CD4-positive, alpha-beta T cell treated with Interleukin-6 for 4 hours (primary cell): ENCODE measurements around the gene CSNK1G1.
"Not testable (repeated sequence)": the region's sequence is repeated elsewhere in the genome, so short reads cannot be mapped to it uniquely, and the experiment has no call there.

Experiments used
- DNase-seq: peaks from one replicate; pipeline ENCODE4 v3.0.0-alpha.2; 2020; ENCODE audit warnings: mixed read lengths

Gene CSNK1G1

GRCh38 chr15:64130159-64130558, 225.8 kb downstream of the CSNK1G1 start:
- no peak for DNase-seq

- no peak for DNase-seq
Observed at GRCh38 chr15:64127521-64128270, 228.3 kb downstream of the CSNK1G1 start.

- DNase-seq: no peak
Observed at GRCh38 chr15:64125978-64126377, 230.0 kb downstream of the CSNK1G1 start.

- no peak for DNase-seq
Observed at GRCh38 chr15:64122936-64123351, 233.0 kb downstream of the CSNK1G1 start.

GRCh38 chr15:64122444-64122843, 233.5 kb downstream of the CSNK1G1 start:
- no peak for DNase-seq

- no peak for DNase-seq
Observed at GRCh38 chr15:64121614-64122013, 234.4 kb downstream of the CSNK1G1 start.

GRCh38 chr15:64120322-64120721, 235.7 kb downstream of the CSNK1G1 start:
- not testable (repeated sequence) for DNase-seq

- DNase-seq: no peak
Observed at GRCh38 chr15:64117759-64118487, 238.1 kb downstream of the CSNK1G1 start.
